Effector memory CD4-positive, alpha-beta T cell (primary cell): Measurements from ENCODE around the gene GCFC2.
"Not testable (repeated sequence)": the region's sequence is repeated elsewhere in the genome, so short reads cannot be mapped to it uniquely, and the experiment has no call there.

Source experiments
- DNase-seq, 3 donors: peaks; one replicate each; pipeline ENCODE4 v3.0.0-alpha.2; 2020
- H3K27ac ChIP-seq: 2 replicates; pipeline ENCODE4 v1.7.0; 2013; ENCODE audit warnings: mild to moderate bottlenecking, low read length, moderate library complexity; ENCODE audit not compliant: insufficient read depth, poor library complexity, severe bottlenecking
- H3K27me3 ChIP-seq: replicated peaks from 2 replicates; pipeline ENCODE4 v1.7.0; 2013; ENCODE audit warnings: mild to moderate bottlenecking, low read length; ENCODE audit not compliant: insufficient read depth, control insufficient read depth, poor library complexity, severe bottlenecking
- H3K36me3 ChIP-seq: 2 replicates; pipeline ENCODE4 v1.7.0; 2013; ENCODE audit warnings: mild to moderate bottlenecking, low read length, moderate library complexity; ENCODE audit not compliant: control insufficient read depth, insufficient read depth
- H3K4me1 ChIP-seq: 2 replicates; pipeline ENCODE4 v1.7.0; 2013; ENCODE audit warnings: low read length, mild to moderate bottlenecking; ENCODE audit not compliant: control insufficient read depth, insufficient read depth, poor library complexity, severe bottlenecking
- H3K4me3 ChIP-seq: 2 replicates; pipeline ENCODE4 v1.7.0; 2013; ENCODE audit warnings: low read length, low read depth, mild to moderate bottlenecking; ENCODE audit not compliant: insufficient read depth, poor library complexity, severe bottlenecking
- H3K9me3 ChIP-seq: 2 replicates; pipeline ENCODE4 v1.7.0; 2013; ENCODE audit warnings: mild to moderate bottlenecking, low read length, moderate library complexity; ENCODE audit not compliant: control insufficient read depth

GCFC2 gene

DNA sequence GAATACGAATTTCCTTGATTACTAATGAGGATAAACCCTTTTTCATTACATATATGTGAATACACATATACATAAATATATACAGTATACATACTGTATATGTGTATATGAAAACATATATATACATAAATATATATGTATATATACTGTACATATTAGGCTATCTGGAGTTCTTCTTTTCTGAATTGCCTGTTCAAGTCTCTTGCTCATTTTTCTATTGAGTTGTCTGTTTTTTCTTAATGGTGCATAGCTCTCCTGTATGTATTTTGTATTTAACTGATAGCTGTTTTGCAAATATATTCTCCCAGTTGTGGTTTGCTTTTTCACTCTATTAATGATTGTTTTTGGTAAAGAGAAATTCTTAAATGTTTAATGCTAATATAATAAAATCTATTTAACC is 8.9 kb upstream of the GCFC2 start:
- H3K27ac ChIP-seq = no peak overlapping the region
- no peak overlapping the region for H3K4me3 ChIP-seq
- no peak for DNase-seq
- no peaks in the 10 kb centered on the region for H3K36me3 ChIP-seq
- no peaks in the 10 kb centered on the region for H3K4me1 ChIP-seq
- H3K27me3 ChIP-seq = no peaks in the 10 kb centered on the region
- H3K9me3 ChIP-seq = no peaks in the 10 kb centered on the region

DNA sequence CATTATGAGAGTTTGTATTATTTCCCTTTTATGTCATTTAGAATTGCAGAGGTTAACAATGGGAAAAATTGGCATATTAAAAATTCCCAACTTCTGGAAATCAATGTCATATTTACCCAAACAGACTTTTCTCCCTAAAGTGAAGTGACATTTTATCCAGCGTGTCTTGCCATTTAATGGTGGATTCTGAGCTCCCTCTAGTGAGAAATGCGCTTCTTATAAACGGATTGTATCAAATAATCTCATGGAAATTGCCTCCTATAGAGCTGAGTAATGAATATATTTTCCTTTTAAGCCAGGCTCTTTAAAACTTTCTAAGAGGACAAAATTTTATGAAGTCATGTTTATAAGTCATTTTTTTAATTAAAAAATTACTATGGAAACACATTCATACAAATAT is 5.7 kb upstream of the GCFC2 start:
- Histone ChIP-seq H3K9me3 (no peaks in the 10 kb centered on the region), H3K4me3 (no peak overlapping the region), H3K4me1 (no peaks in the 10 kb centered on the region), H3K36me3 (no peaks in the 10 kb centered on the region), H3K27me3 (no peaks in the 10 kb centered on the region), H3K27ac (no peak overlapping the region)
- no peak for DNase-seq

DNA sequence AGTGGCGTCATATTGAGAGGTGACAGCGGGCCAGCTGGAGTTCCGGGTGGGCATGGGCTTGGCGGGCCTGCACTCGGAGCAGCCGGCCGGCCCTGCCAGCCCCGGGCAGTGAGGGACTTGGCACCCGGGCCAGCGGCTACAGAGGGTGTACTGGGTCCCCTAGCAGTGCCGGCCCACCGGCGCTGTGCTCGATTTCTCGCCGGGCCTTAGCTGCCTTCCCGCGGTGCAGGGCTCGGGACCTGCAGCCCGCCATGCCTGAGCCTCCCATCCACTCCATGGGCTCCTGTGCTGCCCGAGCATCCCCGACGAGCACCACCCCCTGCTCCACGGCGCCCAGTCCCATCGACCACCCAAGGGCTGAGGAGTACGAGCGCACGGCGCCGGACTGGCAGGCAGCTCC is 875 bp upstream of the GCFC2 start:
- H3K36me3 ChIP-seq, H3K4me3 ChIP-seq, H3K4me1 ChIP-seq, DNase-seq, H3K9me3 ChIP-seq, H3K27me3 ChIP-seq: not testable (repeated sequence)
- peak overlapping the region; percentile 72 for H3K27ac ChIP-seq

DNA sequence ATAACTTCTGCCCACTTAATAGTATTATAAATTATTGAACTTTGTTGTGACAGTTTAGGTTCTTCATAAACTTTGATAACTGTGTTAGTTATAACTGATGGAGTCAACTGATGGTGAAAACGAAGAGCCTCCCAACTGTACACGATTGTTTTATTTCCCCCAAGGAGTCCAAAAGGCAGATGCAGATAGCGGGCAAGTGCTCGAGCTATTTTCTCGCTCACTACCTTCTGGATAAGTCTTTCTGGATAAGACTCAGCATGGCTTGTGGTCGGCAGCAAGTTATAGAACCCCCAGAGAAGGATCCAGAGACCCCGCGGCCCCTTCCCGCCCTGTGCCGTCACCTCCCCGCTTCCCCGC is 517 bp downstream of the GCFC2 start:
- no peaks in the 10 kb centered on the region for H3K27me3 ChIP-seq
- peaks cover 8% of the 10 kb centered on the region for H3K4me1 ChIP-seq
- DNase-seq = no peak
- H3K27ac ChIP-seq = peak overlapping the region; percentile 72
- no peaks in the 10 kb centered on the region for H3K9me3 ChIP-seq
- H3K4me3 ChIP-seq = peak overlapping the region; percentile 64
- peaks cover under 1% of the 10 kb centered on the region for H3K36me3 ChIP-seq

DNA sequence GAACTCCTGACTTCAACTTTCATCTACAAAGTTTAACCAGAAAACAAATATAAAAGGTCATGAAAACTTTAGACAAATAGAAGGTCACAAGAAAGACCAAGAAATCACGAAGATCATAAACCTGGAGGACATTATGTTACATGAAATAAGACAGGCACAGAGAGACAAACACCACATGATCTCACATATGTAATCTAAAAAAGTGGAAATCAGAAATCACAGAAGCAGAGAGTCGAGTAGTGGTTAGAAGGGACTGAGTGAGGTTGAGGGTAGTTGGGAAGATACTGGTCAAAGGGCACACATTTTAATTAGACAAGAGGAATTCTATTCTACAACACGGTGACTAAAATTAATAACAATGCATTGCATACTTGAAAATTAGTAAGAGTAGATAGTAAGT is 1.4 kb downstream of the GCFC2 start:
- Histone ChIP-seq H3K9me3 (no peaks in the 10 kb centered on the region), H3K27ac (no peak overlapping the region), H3K27me3 (no peaks in the 10 kb centered on the region), H3K36me3 (peaks cover 9% of the 10 kb centered on the region), H3K4me1 (peaks cover 8% of the 10 kb centered on the region), H3K4me3 (no peak overlapping the region)
- no peak for DNase-seq

DNA sequence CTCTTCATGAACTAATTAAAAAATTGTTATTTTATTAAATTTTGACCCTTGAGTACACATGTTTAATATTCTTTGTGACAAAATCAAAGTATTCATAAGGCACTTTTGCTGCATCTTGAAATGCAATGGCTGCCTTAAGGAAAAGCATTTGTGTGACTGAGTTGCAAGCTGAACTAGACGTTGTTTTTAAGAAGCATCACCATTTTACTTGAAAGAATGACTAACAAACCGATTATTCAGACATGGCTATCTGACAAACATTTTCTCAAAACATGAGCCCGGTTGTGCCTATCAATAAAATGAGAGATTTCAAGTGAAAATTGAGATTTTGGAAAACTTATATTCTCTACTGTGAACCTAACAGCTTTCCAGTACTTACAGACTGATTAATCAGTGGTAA is 2.8 kb downstream of the GCFC2 start:
- Histone ChIP-seq H3K4me3 (no peak overlapping the region), H3K4me1 (peaks cover 8% of the 10 kb centered on the region), H3K27me3 (no peaks in the 10 kb centered on the region), H3K27ac (no peak overlapping the region), H3K36me3 (peaks cover 18% of the 10 kb centered on the region), H3K9me3 (no peaks in the 10 kb centered on the region)
- DNase-seq = no peak

DNA sequence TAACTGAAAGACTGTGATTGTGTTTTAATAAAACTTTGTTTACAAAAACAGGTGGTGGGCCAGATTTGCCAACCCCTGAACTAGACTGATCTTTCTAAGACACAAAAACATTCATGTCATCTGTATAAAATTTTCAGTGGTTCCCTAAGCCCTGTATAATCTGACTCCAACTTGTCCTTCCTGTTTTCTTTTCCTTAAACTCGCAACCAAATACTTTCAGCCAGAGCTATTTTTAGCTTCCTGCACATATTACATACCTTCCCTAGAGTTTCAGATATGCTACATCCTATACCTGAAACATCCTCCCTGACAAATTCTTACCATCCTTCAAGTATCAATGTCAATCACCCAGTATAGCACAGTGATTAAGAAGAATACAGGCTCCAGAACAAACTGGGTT is 4.8 kb downstream of the GCFC2 start:
- H3K9me3 ChIP-seq = no peaks in the 10 kb centered on the region
- H3K27ac ChIP-seq = no peak overlapping the region
- peaks cover 36% of the 10 kb centered on the region for H3K36me3 ChIP-seq
- no peak overlapping the region for H3K4me3 ChIP-seq
- no peak for DNase-seq
- no peaks in the 10 kb centered on the region for H3K27me3 ChIP-seq
- peaks cover 8% of the 10 kb centered on the region for H3K4me1 ChIP-seq

DNA sequence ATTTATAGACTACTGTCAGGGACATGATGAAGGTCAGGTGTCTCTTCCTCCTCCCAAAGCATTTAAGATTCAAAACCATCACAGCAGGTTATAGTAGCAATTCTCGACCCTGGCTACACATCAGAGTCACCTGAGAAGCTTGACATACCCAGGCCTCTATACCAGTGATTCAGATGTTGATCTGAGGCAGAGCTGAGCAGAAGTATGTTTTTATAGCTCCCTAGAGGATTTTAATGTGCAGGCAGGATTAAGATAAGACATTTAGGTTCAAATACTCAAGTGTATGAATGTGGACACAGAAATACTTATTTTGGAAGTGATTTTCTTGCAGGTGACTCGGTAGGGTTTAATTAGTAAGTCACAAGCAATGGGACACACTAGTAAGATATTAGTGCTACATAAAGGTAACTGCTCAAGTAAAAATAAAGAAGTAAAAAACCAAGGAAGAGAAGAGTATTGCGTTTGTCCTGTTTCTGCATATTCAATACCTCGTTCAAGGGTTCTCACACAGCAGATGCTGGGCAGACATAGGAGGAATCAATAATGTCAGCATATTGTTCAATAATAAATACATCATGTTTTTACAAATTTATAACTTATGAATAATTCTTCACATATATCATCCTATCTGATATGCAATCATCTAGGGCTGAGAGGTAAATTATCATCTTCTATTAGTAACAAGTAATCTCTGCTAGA is 7.0 kb downstream of the GCFC2 start:
- no peaks in the 10 kb centered on the region for H3K27me3 ChIP-seq
- no peaks in the 10 kb centered on the region for H3K4me1 ChIP-seq
- H3K27ac ChIP-seq = no peak overlapping the region
- peaks cover 44% of the 10 kb centered on the region for H3K36me3 ChIP-seq
- DNase-seq = no peak
- H3K9me3 ChIP-seq = no peaks in the 10 kb centered on the region
- H3K4me3 ChIP-seq = no peak overlapping the region

DNA sequence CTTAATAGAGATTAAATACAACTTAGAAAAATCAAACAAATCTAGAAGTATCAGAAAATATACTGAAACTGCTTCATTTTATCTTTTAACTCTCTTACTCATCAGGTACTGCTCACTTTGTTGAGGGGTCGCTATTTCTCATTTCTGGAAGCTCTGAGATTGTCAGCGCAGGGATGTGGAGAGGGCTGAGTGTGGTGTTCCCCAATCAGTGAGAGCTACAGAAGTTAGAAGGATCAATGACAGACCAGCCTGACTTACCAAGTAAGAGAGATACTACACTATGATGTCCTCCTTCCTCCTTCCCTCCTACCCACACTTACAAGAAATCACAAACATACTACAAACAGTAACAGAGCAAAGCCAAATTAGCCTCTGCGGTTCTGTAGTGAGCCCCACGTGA is 8.1 kb downstream of the GCFC2 start:
- H3K9me3 ChIP-seq = no peaks in the 10 kb centered on the region
- no peak overlapping the region for H3K4me3 ChIP-seq
- H3K4me1 ChIP-seq = no peaks in the 10 kb centered on the region
- H3K27me3 ChIP-seq = no peaks in the 10 kb centered on the region
- no peak for DNase-seq
- peaks cover 48% of the 10 kb centered on the region for H3K36me3 ChIP-seq
- H3K27ac ChIP-seq = no peak overlapping the region

DNA sequence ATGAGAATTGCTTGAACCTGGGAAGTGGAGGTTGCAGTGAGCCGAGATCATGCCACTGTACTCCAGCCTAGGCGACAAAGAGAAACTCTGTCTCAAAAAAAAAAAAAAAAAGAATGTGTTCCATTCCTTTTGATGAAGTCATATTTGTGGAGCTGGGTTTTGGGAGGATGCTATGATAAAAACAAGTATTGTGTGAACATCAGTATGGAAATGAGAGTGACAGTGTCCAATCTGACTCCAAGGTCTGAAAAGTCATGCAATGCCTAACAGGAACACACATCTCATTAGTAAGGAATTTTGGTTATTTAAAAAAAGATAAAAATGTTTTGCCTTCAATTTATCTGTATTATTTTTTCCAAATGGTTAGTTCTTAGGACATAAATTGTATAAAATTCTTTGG is 11.8 kb downstream of the GCFC2 start:
- Histone ChIP-seq H3K4me1 (no peaks in the 10 kb centered on the region), H3K27ac (no peak overlapping the region), H3K27me3 (no peaks in the 10 kb centered on the region), H3K9me3 (no peaks in the 10 kb centered on the region), H3K4me3 (no peak overlapping the region), H3K36me3 (peaks cover 39% of the 10 kb centered on the region)
- no peak for DNase-seq
